Activated CD8-positive, alpha-beta memory T cell treated with anti-CD3 and anti-CD28 coated beads, Interleukin-2, amount 10 ng/mL, durations not matched to agents 7 days and 5 days (primary cell): ENCODE measurements around the gene GALNT7. TPM values are rescaled to one million over a fixed set of nuclear protein-coding genes. Genes with fewer than 3 reads are reported as not detected.
A peak's percentile ranks its signal among the peaks of the same experiment; 100 is the strongest.
"Not testable (repeated sequence)": the region's sequence is repeated elsewhere in the genome, so short reads cannot be mapped to it uniquely, and the experiment has no call there.

Experiments
- ATAC-seq: fragments of 150-1000 bp; cut with Tn5 transposase; one replicate; pipeline ENCODE4 v1.10.0; 2021; ENCODE audit warnings: moderate library complexity
- CTCF ChIA-PET: fragments of 350-600 bp; sonication (Branson Sonifier 250); formaldehyde crosslinking; loops from one replicate; lab custom pipeline; 2021; ENCODE audit warnings: antibody characterized with exemption; lab: Charles Lee
- DNase-seq: peaks from one replicate; pipeline ENCODE4 v3.0.0-alpha.2; 2020
- H3K27ac Mint-ChIP-seq: one replicate; pipeline ENCODE4 v1.8.0; 2021; ENCODE audit warnings: mild to moderate bottlenecking, mixed read lengths
- H3K27me3 Mint-ChIP-seq: one replicate; pipeline ENCODE4 v1.8.0; 2021; ENCODE audit warnings: mixed read lengths
- H3K36me3 Mint-ChIP-seq: one replicate; pipeline ENCODE4 v1.8.0; 2021; ENCODE audit warnings: mild to moderate bottlenecking, mixed read lengths
- H3K4me1 Mint-ChIP-seq: one replicate; pipeline ENCODE4 v1.8.0; 2021; ENCODE audit warnings: mixed read lengths
- H3K4me3 Mint-ChIP-seq: one replicate; pipeline ENCODE4 v1.8.0; 2021; ENCODE audit warnings: mild to moderate bottlenecking, moderate library complexity, mixed read lengths
- H3K9me3 Mint-ChIP-seq: one replicate; pipeline ENCODE4 v1.8.0; 2022; ENCODE audit warnings: low read depth, mixed read lengths
- total RNA-seq, 2 experiments: library from RNA; stranded (reverse); gene quantifications; one replicate each; pipeline ENCODE4 v1.2.3, GENCODE V29; 2021

The GALNT7 gene
- total RNA-seq, 2 experiments from 2014 or later: 16.8 to 17.8 TPM

DNA sequence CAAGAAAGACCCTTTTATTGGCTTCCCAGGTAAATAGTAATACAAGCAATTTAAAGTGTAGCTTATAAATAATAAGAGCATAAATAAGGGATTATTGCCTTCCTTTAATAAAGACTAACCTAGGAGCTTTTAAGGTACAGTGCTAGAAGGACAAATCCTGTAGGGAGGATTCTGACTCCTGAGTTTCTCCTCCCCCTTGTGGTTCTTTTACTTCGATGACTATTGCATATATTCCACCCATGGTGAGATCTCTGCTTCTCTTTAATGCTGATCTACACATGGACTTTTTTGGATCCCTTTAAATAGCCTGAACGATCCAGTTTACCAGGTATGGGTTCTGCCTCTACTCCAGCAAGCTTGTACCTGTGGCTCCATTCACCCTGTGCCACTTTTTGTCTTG, 2.5 kb downstream of the GALNT7 start:
- peak overlapping the region; percentile 83 for H3K4me3 Mint-ChIP-seq
- ATAC-seq (no peak), DNase-seq (no peak)
- no peaks in the 10 kb centered on the region for H3K9me3 Mint-ChIP-seq
- CTCF ChIA-PET: interaction anchor here (1.7 kb wide), 1 partner anchor 55 kb away, joined by 3 read pairs; no protein-coding TSS in a partner anchor
- peaks cover 30% of the 10 kb centered on the region for H3K4me1 Mint-ChIP-seq
- no peak overlapping the region for H3K27ac Mint-ChIP-seq
- no peaks in the 10 kb centered on the region for H3K27me3 Mint-ChIP-seq
- H3K36me3 Mint-ChIP-seq: peaks cover 7% of the 10 kb centered on the region

DNA sequence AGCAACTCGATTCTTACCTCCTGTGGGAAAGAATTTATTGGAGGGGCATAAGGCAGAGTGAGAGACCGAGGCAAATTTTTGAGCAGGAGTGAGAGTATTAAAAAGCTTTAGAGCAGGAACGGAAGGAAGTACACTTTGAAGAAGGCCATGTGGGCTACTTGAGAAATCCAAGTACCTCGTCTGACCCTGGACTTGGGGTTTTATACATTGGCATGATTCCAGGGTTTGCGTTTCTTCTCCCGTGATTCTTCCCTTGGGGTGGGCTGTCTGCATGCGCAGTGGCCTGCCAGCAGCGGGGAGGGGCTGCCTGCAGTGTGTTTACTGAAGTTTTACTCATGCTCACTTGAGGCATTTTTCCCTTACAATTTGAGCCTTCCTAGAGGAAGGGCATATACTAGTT, 3.4 kb downstream of the GALNT7 start:
- Mint-ChIP-seq H3K27ac (no peak overlapping the region), H3K4me1 (peaks cover 24% of the 10 kb centered on the region)

GRCh38 chr4:173174184-173174583, 5.6 kb downstream of the GALNT7 start:
- ATAC-seq (no peak), DNase-seq (no peak)
- Mint-ChIP-seq H3K9me3 (no peaks in the 10 kb centered on the region), H3K36me3 (peaks cover 3% of the 10 kb centered on the region), H3K27me3 (no peaks in the 10 kb centered on the region), H3K4me1 (peaks cover 18% of the 10 kb centered on the region), H3K4me3 (no peak overlapping the region), H3K27ac (no peak overlapping the region)
- CTCF ChIA-PET: interaction anchor here (0.8 kb wide), 1 partner anchor 149 kb away, joined by 3 read pairs; no protein-coding TSS in a partner anchor

More for the DNA sequence above, 3.4 kb downstream of the GALNT7 start:
- no peak for DNase-seq
- Mint-ChIP-seq H3K4me3 (no peak overlapping the region), H3K36me3 (peaks cover 3% of the 10 kb centered on the region), H3K27me3 (no peaks in the 10 kb centered on the region), H3K9me3 (no peaks in the 10 kb centered on the region)
- ATAC-seq: no peak
- CTCF ChIA-PET: interaction anchor here (1.9 kb wide), 1 partner anchor 248 kb away, joined by 3 read pairs; no protein-coding TSS in a partner anchor

DNA sequence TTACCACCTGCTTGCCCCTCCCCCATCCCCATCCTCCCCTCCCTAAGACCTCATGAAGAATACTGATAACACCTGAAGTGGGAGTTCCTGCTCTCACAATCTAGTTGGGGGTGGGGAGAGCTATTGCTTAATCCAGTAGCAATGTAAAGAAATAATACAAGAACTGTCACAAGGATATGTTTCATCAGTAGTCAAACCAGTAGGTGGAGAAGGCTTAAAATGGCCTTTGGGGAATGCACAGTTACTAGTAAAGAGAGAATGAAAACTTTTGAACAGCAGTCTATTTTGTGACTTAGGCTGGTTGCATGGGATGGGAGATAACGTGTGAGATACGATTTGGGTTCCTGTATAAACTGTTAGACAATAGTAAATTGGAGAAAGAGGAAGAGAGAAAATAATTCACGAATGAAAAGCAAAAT, 6.0 kb downstream of the GALNT7 start:
- peaks cover 3% of the 10 kb centered on the region for H3K36me3 Mint-ChIP-seq
- H3K9me3 Mint-ChIP-seq: no peaks in the 10 kb centered on the region
- no peaks in the 10 kb centered on the region for H3K27me3 Mint-ChIP-seq
- peaks cover 18% of the 10 kb centered on the region for H3K4me1 Mint-ChIP-seq
- no peak overlapping the region for H3K4me3 Mint-ChIP-seq
- no peak for DNase-seq
- CTCF ChIA-PET: interaction anchor here (0.8 kb wide), 1 partner anchor 41 kb away, joined by 3 read pairs; no protein-coding TSS in a partner anchor
- no peak overlapping the region for H3K27ac Mint-ChIP-seq
- no peak for ATAC-seq

GRCh38 chr4:173176010-173176409, 7.4 kb downstream of the GALNT7 start:
- H3K36me3 Mint-ChIP-seq: no peaks in the 10 kb centered on the region
- CTCF ChIA-PET: interaction anchor here (1.1 kb wide), 1 partner anchor 162 kb away, joined by 3 read pairs; no protein-coding TSS in a partner anchor
- no peaks in the 10 kb centered on the region for H3K27me3 Mint-ChIP-seq
- peaks cover 8% of the 10 kb centered on the region for H3K4me1 Mint-ChIP-seq
- H3K4me3 Mint-ChIP-seq: no peak overlapping the region
- ATAC-seq (no peak), DNase-seq (no peak)
- no peaks in the 10 kb centered on the region for H3K9me3 Mint-ChIP-seq
- H3K27ac Mint-ChIP-seq: no peak overlapping the region

GRCh38 chr4:173177232-173177631, 8.6 kb downstream of the GALNT7 start:
- CTCF ChIA-PET: no interaction called here

DNA sequence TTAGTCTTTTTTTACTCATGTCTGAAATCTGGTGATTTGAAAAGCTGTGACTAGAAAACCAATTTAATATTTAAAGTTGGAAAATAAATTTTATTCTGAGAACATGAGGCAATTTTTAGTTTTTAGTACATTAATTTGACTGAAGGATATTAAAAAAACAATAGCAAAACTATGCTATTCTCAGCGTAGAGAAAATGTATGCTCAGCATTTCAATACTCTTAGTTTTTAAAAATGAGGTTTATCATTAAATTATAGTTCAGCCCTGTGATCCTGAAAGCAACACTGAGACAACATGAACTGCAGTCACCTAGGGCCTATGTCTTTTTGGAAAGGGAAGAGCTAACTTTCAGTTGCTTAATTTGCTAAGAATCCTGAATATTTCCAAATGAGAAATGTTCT, 9.5 kb downstream of the GALNT7 start:
- CTCF ChIA-PET: no interaction called here
- no peak overlapping the region for H3K4me3 Mint-ChIP-seq
- H3K27ac Mint-ChIP-seq: no peak overlapping the region

More at GRCh38 chr4:173177232-173177631, 8.6 kb downstream of the GALNT7 start:
- no peak for ATAC-seq
- H3K27ac Mint-ChIP-seq: no peak overlapping the region
- DNase-seq: no peak
- H3K27me3 Mint-ChIP-seq: no peaks in the 10 kb centered on the region
- no peak overlapping the region for H3K4me3 Mint-ChIP-seq
- H3K9me3 Mint-ChIP-seq: no peaks in the 10 kb centered on the region
- no peaks in the 10 kb centered on the region for H3K36me3 Mint-ChIP-seq
- peaks cover 3% of the 10 kb centered on the region for H3K4me1 Mint-ChIP-seq

GRCh38 chr4:173181848-173182247, 13.2 kb downstream of the GALNT7 start:
- H3K27me3 Mint-ChIP-seq: no peaks in the 10 kb centered on the region

More for the DNA sequence above, 9.5 kb downstream of the GALNT7 start:
- Mint-ChIP-seq H3K27me3 (no peaks in the 10 kb centered on the region), H3K9me3 (no peaks in the 10 kb centered on the region), H3K36me3 (peaks cover under 1% of the 10 kb centered on the region), H3K4me1 (peaks cover 3% of the 10 kb centered on the region)
- DNase-seq: no peak
- ATAC-seq: no peak

GRCh38 chr4:173182403-173182802, 13.8 kb downstream of the GALNT7 start:
- Mint-ChIP-seq H3K9me3 (no peaks in the 10 kb centered on the region), H3K27ac (no peak overlapping the region), H3K4me3 (no peak overlapping the region), H3K27me3 (no peaks in the 10 kb centered on the region), H3K4me1 (peaks cover 5% of the 10 kb centered on the region), H3K36me3 (peaks cover 2% of the 10 kb centered on the region)
- CTCF ChIA-PET: no interaction called here
- no peak for DNase-seq
- ATAC-seq: no peak

More at GRCh38 chr4:173181848-173182247, 13.2 kb downstream of the GALNT7 start:
- peaks cover 2% of the 10 kb centered on the region for H3K36me3 Mint-ChIP-seq
- DNase-seq: no peak
- no peak overlapping the region for H3K4me3 Mint-ChIP-seq
- H3K9me3 Mint-ChIP-seq: no peaks in the 10 kb centered on the region
- no peak overlapping the region for H3K27ac Mint-ChIP-seq
- ATAC-seq: no peak
- CTCF ChIA-PET: no interaction called here
- peaks cover 5% of the 10 kb centered on the region for H3K4me1 Mint-ChIP-seq

GRCh38 chr4:173183659-173184247, 15.1 kb downstream of the GALNT7 start:
- H3K36me3 Mint-ChIP-seq, DNase-seq, CTCF ChIA-PET, H3K27me3 Mint-ChIP-seq, H3K4me3 Mint-ChIP-seq, ATAC-seq, H3K27ac Mint-ChIP-seq, H3K4me1 Mint-ChIP-seq, H3K9me3 Mint-ChIP-seq: not testable (repeated sequence)

DNA sequence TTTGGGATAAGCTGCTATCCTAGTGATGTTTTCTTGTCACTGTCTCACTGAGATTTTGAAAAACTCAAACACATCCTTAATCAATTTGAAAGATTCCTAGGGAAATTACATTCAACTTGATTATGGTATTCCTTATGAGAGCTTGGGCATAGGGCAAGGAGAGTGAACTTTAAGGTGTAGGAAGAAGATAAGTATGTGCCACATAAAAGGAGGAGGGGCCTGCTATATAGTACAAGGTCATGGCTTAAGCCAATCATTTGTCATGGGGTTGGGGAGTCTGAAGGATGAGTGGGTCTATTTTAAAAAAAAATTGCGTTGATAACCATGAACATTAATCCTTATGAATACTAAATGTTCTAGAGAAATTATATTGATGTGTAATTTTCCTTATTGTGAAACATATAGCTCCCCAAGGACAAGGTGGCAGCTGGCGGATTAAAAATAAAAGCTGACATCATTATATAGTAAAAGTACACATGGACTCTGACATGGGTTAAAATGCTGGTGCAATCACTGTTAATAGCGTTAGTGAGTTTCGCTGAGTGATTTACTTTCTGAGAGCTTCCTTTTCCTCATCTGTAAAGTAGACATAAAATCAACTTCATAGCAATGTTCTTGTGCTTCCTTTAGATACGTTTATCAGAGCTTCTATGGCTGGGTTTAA, 17.4 kb downstream of the GALNT7 start:
- CTCF ChIA-PET: interaction anchor here (0.9 kb wide), 1 partner anchor 24 kb away, joined by 4 read pairs; no protein-coding TSS in a partner anchor
- H3K36me3 Mint-ChIP-seq: peaks cover 4% of the 10 kb centered on the region
- no peak for ATAC-seq

GRCh38 chr4:173187732-173188131, 19.1 kb downstream of the GALNT7 start:
- Mint-ChIP-seq H3K9me3 (no peaks in the 10 kb centered on the region), H3K4me3 (no peak overlapping the region), H3K36me3 (peaks cover 4% of the 10 kb centered on the region), H3K27ac (no peak overlapping the region), H3K27me3 (no peaks in the 10 kb centered on the region), H3K4me1 (peaks cover 23% of the 10 kb centered on the region)
- CTCF ChIA-PET: no interaction called here
- ATAC-seq: no peak
- no peak for DNase-seq

More for the DNA sequence above, 17.4 kb downstream of the GALNT7 start:
- no peak overlapping the region for H3K27ac Mint-ChIP-seq
- no peak for DNase-seq
- no peak overlapping the region for H3K4me3 Mint-ChIP-seq
- H3K27me3 Mint-ChIP-seq: no peaks in the 10 kb centered on the region
- peaks cover 14% of the 10 kb centered on the region for H3K4me1 Mint-ChIP-seq
- no peaks in the 10 kb centered on the region for H3K9me3 Mint-ChIP-seq

GRCh38 chr4:173188648-173189047, 20.0 kb downstream of the GALNT7 start:
- no peak for DNase-seq
- CTCF ChIA-PET: no interaction called here
- no peak overlapping the region for H3K27ac Mint-ChIP-seq
- H3K9me3 Mint-ChIP-seq: no peaks in the 10 kb centered on the region
- no peak for ATAC-seq
- H3K27me3 Mint-ChIP-seq: no peaks in the 10 kb centered on the region
- H3K4me3 Mint-ChIP-seq: no peak overlapping the region
- H3K4me1 Mint-ChIP-seq: peaks cover 23% of the 10 kb centered on the region
- peaks cover 3% of the 10 kb centered on the region for H3K36me3 Mint-ChIP-seq
